ENCODE data around the gene DHRS1. TPM values are rescaled to one million over a fixed set of nuclear protein-coding genes. Genes with fewer than 3 reads are reported as not detected.

The DHRS1 gene
- total and polyA plus RNA-seq, 9 of the 15 experiments (the other 6 are each of a cell fraction or from before 2014, with no cell fraction given), result 7.3 to 33.6 (median 13.3) TPM

DNA sequence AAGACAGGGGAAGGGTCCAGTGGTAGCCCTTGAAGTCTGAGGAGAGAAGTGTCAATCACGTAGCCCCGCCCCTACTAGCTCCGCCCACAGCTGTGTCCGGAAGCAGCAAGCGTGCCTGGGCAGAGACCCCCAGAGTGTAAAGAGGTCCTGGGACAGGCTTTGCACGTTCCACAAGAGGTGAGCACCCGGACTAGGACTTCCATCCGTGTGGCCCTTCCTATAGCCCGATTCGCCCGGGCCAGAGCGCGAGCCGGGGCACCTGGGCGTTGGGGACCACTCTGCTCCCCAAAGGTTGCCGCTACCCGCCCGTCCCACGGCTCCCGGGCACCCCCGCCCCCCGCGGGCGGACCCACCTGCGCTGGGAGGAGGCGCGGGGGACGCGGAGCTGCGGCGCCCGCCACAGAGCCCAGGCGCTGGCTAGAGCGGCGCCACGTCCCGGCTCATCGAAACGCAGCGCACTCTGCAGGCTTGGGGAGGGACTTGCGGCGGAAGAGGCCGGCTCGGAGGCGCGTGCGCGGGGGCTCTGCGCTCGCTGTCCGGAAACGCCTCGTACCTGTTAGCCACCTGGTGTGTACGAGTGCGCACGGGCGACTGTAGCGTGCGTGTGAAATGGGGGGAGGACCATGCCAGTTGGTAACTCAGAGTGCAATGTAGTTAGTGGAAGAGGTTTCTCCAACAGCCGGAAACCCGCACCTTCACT is 28.3 kb downstream of the DHRS1 start, which contains the start of gene RABGGTA (continued):
- TF ChIP-seq NEUROD1 (IDR thresholded peaks at IDR 0.05; ENCODE audit: borderline replicate concordance, low read depth, low read length, partially characterized antibody), result no peak
- TF ChIP-seq TRIM28 (IDR thresholded peaks at IDR 0.05), result no peak
- TF ChIP-seq HNRNPH1 (optimal IDR thresholded peaks at IDR 0.05; ENCODE audit: low read depth, low read length), result no peak
- TF ChIP-seq, protein P1, sequence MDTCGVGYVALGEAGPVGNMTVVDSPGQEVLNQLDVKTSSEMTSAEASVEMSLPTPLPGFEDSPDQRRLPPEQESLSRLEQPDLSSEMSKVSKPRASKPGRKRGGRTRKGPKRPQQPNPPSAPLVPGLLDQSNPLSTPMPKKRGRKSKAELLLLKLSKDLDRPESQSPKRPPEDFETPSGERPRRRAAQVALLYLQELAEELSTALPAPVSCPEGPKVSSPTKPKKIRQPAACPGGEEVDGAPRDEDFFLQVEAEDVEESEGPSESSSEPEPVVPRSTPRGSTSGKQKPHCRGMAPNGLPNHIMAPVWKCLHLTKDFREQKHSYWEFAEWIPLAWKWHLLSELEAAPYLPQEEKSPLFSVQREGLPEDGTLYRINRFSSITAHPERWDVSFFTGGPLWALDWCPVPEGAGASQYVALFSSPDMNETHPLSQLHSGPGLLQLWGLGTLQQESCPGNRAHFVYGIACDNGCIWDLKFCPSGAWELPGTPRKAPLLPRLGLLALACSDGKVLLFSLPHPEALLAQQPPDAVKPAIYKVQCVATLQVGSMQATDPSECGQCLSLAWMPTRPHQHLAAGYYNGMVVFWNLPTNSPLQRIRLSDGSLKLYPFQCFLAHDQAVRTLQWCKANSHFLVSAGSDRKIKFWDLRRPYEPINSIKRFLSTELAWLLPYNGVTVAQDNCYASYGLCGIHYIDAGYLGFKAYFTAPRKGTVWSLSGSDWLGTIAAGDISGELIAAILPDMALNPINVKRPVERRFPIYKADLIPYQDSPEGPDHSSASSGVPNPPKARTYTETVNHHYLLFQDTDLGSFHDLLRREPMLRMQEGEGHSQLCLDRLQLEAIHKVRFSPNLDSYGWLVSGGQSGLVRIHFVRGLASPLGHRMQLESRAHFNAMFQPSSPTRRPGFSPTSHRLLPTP (IDR thresholded peaks at IDR 0.05; ENCODE audit: borderline replicate concordance, extremely low read depth, insufficient read length), result no peak
- TF ChIP-seq, protein P2, sequence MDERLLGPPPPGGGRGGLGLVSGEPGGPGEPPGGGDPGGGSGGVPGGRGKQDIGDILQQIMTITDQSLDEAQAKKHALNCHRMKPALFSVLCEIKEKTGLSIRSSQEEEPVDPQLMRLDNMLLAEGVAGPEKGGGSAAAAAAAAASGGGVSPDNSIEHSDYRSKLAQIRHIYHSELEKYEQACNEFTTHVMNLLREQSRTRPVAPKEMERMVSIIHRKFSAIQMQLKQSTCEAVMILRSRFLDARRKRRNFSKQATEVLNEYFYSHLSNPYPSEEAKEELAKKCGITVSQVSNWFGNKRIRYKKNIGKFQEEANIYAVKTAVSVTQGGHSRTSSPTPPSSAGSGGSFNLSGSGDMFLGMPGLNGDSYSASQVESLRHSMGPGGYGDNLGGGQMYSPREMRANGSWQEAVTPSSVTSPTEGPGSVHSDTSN (CRISPR knock-in tag; IDR thresholded peaks at IDR 0.05; ENCODE audit: low read depth), result peak; percentile 67
- TF ChIP-seq, protein P2 (tag; conservative IDR thresholded peaks at IDR 0.05; ENCODE audit: low read depth), result peak; percentile 88
- TF ChIP-seq, protein P3, sequence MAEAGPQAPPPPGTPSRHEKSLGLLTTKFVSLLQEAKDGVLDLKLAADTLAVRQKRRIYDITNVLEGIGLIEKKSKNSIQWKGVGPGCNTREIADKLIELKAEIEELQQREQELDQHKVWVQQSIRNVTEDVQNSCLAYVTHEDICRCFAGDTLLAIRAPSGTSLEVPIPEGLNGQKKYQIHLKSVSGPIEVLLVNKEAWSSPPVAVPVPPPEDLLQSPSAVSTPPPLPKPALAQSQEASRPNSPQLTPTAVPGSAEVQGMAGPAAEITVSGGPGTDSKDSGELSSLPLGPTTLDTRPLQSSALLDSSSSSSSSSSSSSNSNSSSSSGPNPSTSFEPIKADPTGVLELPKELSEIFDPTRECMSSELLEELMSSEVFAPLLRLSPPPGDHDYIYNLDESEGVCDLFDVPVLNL (CRISPR knock-in tag; IDR thresholded peaks at IDR 0.05; ENCODE audit: low read depth), result 0 out of 2 replicates have a peak, but pooled peaks have one; percentile 20
- no peak for TF ChIP-seq ZNF589 (CRISPR knock-in tag; IDR thresholded peaks at IDR 0.05; ENCODE audit: low read depth)
- TF ChIP-seq, protein P4, sequence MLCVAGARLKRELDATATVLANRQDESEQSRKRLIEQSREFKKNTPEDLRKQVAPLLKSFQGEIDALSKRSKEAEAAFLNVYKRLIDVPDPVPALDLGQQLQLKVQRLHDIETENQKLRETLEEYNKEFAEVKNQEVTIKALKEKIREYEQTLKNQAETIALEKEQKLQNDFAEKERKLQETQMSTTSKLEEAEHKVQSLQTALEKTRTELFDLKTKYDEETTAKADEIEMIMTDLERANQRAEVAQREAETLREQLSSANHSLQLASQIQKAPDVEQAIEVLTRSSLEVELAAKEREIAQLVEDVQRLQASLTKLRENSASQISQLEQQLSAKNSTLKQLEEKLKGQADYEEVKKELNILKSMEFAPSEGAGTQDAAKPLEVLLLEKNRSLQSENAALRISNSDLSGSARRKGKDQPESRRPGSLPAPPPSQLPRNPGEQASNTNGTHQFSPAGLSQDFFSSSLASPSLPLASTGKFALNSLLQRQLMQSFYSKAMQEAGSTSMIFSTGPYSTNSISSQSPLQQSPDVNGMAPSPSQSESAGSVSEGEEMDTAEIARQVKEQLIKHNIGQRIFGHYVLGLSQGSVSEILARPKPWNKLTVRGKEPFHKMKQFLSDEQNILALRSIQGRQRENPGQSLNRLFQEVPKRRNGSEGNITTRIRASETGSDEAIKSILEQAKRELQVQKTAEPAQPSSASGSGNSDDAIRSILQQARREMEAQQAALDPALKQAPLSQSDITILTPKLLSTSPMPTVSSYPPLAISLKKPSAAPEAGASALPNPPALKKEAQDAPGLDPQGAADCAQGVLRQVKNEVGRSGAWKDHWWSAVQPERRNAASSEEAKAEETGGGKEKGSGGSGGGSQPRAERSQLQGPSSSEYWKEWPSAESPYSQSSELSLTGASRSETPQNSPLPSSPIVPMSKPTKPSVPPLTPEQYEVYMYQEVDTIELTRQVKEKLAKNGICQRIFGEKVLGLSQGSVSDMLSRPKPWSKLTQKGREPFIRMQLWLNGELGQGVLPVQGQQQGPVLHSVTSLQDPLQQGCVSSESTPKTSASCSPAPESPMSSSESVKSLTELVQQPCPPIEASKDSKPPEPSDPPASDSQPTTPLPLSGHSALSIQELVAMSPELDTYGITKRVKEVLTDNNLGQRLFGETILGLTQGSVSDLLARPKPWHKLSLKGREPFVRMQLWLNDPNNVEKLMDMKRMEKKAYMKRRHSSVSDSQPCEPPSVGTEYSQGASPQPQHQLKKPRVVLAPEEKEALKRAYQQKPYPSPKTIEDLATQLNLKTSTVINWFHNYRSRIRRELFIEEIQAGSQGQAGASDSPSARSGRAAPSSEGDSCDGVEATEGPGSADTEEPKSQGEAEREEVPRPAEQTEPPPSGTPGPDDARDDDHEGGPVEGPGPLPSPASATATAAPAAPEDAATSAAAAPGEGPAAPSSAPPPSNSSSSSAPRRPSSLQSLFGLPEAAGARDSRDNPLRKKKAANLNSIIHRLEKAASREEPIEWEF (CRISPR knock-in tag; IDR thresholded peaks at IDR 0.05), result no peak
- TF ChIP-seq ZNF3 (CRISPR knock-in tag; IDR thresholded peaks at IDR 0.05), result no peak
- TF ChIP-seq, protein P5, sequence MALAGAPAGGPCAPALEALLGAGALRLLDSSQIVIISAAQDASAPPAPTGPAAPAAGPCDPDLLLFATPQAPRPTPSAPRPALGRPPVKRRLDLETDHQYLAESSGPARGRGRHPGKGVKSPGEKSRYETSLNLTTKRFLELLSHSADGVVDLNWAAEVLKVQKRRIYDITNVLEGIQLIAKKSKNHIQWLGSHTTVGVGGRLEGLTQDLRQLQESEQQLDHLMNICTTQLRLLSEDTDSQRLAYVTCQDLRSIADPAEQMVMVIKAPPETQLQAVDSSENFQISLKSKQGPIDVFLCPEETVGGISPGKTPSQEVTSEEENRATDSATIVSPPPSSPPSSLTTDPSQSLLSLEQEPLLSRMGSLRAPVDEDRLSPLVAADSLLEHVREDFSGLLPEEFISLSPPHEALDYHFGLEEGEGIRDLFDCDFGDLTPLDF (CRISPR knock-in tag; IDR thresholded peaks at IDR 0.05), result peak; percentile 41; the same call in 1 of the 2 replicates
- no peak for TF ChIP-seq FOXJ3 (CRISPR knock-in tag; IDR thresholded peaks at IDR 0.05)
- no peak for TF ChIP-seq ZNF174 (CRISPR knock-in tag; IDR thresholded peaks at IDR 0.05)

All from K562 (cell line).